Skeletal muscle cell (primary cell): ENCODE measurements around the gene CAMSAP3.
"Not testable (repeated sequence)": the region's sequence is repeated elsewhere in the genome, so short reads cannot be mapped to it uniquely, and the experiment has no call there.

ENCODE experiments used
- DNase-seq: peaks from one replicate; pipeline ENCODE4 v3.0.0-alpha.2; 2010; ENCODE audit warnings: low read depth
- H3K4me3 ChIP-seq: 2 replicates; pipeline ENCODE4 v1.5.1; 2011; ENCODE audit warnings: low read depth, mild to moderate bottlenecking, control low read depth, low read length, moderate library complexity

CAMSAP3 gene

DNA sequence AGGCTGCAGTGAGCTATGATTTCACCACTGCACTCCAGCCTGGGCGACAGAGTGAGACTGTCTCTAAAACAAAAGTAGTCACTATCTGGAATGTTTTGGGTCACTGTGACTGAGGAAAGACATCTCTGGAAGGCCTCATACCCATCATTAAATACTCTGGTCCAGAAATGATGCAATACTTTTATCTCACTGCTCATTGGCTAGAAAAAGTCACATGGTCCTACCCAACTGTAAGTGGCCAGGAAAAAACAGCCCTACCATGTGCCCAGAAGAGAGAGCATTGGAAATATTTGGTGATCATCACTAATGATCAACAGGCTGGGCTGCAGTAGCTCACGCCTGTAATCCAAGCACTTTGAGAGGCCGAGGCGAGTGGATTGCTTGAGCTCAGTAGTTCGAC, 30.3 kb upstream of the CAMSAP3 start:
- H3K4me3 ChIP-seq, result no peak overlapping the region
- DNase-seq, result no peak

DNA sequence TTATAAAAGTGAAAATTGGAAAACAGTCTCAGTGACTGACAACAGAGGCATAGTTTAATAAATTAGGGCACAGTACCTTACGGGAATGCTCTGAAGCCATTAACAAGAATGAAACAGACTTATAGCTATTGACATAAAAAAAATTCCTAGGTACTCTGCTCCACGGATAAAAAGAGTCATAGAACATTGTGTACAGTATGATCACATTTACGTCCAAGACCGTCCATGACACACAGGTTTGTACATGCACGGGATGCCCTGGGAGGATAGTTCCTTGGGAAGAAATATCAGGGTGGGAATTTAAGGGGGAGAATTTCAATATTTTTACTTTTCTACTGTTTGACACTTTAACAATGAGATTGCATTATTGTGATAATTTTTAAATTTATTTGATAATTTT, 24.9 kb upstream of the CAMSAP3 start:
- no peak for DNase-seq
- no peak overlapping the region for H3K4me3 ChIP-seq

DNA sequence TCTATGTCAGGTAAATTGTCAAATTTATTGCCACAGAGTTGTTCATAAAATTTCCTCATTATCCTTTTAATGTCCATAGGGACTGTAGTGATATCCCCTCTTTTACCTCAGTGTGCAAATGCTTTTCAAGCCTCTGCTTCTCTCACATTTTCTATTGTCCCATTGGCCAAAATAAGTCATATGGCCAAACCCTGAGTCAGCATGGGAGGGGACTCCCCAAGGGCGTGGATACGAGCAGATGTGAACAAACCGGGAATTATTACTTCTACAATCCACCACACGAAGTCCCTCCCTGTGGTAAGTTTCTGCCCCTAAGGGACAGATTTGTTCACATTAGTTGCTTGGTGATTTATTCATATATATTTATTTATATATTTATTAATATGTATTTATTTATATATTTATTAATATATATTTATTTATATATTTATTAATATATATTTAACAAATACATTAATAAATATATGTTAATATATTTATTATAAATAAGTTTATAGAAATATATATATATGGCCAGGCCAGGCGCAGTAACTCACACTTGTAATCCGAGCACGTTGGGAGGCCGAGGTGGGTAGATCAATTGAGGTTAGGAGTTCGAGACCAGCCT, 20.1 kb upstream of the CAMSAP3 start:
- DNase-seq, result no peak
- H3K4me3 ChIP-seq, result no peak overlapping the region

DNA sequence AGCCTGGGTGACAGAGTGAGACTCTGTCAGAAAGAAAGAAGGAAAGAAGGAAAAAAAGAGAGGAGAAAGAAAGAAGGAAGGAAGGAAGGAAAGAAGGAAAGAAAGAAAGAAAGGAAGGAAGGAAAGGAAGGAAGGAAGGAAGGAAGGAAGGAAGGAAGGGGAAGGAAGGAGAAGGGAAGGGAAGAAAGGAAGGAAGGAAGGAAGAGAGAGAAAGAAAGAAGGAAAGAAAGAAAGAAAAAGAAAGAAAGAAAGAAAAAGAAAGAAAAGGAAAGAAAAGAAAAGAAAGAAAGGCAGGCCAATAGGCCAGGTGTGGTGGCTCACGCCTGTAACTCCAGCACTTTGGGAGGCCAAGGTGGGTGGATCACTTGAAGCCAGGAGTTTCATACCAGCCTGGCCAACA, 18.2 kb upstream of the CAMSAP3 start:
- not testable (repeated sequence) for H3K4me3 ChIP-seq, DNase-seq

DNA sequence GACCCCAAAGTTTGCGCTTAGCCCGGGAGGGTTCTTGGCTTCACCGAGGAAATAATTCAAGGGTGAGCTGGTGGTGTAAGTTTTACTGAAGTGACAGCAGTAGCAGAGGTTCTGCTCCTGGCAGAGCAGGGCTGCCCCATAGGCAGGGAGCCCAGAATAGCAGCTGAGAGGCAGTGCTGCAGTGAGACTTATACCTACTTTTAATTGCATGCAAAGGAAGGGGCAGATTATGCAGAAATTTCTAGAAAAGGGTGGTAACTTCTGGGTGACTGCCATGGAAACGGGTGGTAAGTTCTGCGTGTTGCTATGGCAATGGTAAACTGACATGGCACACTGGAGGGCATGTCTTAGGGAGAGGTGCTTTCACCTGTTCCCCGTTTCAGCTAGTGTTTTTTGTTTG, 17.5 kb upstream of the CAMSAP3 start:
- H3K4me3 ChIP-seq, result no peak overlapping the region
- DNase-seq, result no peak

DNA sequence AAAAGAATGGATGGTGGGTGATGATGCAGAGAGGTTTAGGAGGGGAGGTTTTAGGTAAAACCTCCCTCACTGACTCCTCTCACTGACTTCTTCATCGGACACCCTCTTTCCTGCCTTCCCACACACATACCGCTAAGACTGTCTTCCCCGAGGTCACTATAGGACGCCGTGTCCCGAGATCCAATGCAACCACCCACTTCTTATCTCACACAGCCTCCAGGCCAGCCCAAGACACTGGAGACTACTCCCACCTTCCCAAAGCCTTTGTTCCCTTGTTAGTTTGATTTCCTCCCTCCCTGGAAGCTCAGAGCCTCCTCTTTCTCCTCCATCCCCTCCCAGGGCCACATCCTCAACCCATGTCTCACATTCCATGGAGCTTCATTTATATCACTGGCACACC, 16.5 kb upstream of the CAMSAP3 start:
- no peak overlapping the region for H3K4me3 ChIP-seq
- DNase-seq, result no peak

DNA sequence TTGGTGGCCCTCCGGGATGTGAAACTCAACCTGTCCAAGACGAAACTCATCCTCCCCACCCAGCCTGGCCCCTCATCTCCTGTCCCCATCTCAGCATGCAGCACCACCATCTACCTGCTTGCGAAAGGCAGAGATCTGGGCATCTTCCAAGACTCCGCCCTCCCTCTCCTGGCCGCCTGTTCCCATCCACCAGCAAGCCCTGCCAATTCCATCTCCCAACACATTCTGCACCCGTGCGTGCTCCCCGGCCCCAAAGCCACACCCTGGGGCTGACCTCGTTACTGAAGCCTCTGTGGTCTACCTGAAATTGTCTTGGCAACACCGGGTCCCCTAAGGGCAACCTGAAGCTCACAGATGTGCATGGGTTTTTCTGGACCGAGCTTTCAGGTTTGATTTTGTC, 13.2 kb upstream of the CAMSAP3 start:
- no peak overlapping the region for H3K4me3 ChIP-seq
- DNase-seq, result no peak

DNA sequence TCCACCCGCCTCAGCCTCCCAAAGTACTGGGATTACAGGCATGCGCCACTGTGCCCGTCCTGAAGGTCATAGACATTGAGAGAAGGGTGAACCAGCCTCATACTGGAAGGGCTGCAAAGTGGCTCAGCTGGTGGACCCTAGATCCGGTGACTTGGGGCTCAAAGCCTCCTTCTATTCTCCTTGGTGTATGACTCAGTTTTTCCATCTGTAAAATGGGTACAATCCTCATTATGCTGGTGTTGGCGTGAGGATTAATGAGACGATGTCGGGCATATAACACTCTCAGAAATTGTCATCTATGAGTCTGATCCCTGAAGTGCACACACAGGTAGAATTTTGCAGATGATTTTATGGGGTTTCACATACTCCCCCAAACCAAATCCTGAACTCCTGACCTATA, 5.8 kb upstream of the CAMSAP3 start:
- H3K4me3 ChIP-seq, result no peak overlapping the region
- DNase-seq, result no peak

DNA sequence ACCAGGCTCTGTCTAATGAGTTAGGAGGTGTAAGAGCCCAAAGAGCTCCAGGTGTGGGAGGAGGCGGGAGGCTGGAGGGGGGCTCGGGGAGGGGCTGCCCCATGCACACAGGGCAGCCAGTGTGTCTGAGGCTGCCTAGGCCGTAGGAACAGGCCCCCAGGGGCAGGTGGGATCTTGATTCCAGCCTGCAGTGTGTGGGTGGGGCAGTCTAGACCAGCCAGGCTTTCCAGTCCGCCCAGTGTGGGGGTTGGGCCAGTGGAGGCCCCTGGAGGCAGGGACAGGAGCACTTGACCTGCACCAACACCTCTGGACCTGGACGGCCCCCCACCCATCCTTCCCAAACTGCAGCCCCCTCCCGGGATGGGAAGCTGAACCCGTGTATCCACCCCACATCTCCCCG, 5.4 kb upstream of the CAMSAP3 start:
- no peak for DNase-seq
- no peak overlapping the region for H3K4me3 ChIP-seq

DNA sequence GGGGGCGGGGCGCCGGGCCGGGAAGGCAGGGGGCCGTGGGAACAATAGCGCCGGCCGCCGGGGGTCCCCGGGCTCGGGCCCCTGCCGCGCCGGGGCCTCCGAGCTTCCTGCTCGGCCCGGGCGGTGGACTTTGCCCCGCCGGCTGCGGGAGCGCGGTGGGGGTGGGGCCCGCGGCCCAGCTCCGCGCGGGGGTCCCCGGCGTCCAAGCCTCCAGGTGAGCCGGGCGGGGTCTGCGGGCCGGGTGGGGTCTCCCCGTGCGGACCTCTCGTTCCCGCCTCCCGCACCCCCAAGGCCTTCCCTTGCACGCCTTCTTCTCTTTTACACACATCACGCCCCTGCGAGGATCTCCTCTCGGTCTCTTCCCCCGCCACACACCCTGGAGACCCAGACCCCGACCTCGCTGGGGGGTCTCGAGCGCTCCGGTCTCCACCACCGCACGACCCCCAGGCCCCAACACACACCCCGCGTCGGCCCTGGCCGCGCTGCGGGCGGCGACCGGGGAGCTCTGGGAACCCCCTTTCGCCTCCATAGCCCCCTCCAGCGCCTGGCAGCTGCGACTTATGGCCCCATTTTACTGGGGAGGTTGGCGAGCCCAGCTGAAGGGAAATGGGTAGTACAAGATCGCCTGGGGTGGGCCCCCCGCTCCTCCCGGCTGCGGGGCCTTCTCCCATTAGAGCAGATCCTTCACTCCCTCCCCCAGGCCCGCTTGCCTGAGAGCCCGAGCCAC, 711 bp downstream of the CAMSAP3 start:
- DNase-seq, result no peak
- no peak overlapping the region for H3K4me3 ChIP-seq

DNA sequence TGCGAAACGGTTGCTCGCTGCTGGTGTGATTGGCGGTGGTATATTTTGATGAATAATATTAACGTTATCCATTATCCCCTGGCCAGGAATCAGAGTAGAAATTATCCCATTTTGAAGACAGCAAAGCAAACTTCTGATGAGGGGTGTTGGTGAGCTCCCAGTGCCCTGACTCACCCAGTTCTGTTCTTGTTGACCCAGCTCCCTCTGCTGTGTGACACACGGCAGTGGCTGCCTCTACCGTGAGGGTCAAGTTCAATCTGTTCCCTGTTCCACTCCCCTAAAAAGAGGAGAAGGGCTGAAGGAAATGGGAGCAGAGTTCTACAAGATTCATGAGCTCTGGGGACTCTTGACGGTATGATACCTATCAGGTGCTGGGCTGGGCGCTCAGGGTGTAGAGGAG, 2.0 kb downstream of the CAMSAP3 start:
- H3K4me3 ChIP-seq, result no peak overlapping the region
- DNase-seq, result no peak

DNA sequence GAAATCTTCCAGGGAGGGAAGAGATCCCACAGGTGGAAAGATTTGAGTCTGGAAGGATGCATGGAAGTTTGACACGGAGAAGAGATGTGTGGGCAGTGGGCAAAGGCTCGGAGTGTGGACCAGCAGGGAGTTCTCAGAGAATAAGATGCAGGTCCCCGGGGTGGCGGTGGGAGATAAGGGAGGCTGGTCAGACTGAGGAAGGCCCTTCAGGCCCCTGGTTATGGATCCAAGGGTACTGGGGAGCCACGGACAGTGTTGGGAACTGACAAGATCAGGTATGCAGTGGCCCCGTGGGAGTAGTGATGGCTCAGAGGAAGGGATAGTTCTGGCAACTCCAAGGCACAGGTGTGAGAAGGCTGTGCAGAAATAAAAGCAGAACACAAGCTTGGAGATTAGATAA, 2.5 kb downstream of the CAMSAP3 start:
- H3K4me3 ChIP-seq, result no peak overlapping the region

DNA sequence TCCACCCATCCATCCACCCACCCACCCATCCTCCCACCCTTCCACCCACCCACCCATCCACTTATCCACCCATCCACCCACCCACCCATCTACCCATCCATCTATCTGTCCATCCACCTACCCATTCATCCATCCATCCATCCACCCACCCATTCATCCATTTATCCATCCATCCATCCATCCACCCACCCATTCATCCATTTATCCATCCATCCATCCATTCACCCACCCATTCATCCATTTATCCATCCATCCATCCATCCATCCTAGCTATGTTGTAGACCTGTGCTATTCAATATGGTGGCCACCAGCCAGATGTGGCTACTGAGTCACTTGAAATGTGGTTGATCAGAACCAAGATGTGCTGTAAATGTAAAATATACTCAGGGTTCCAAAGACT, 5.1 kb downstream of the CAMSAP3 start:
- DNase-seq, result no peak
- no peak overlapping the region for H3K4me3 ChIP-seq

More for the DNA sequence above, 2.5 kb downstream of the CAMSAP3 start:
- no peak for DNase-seq

DNA sequence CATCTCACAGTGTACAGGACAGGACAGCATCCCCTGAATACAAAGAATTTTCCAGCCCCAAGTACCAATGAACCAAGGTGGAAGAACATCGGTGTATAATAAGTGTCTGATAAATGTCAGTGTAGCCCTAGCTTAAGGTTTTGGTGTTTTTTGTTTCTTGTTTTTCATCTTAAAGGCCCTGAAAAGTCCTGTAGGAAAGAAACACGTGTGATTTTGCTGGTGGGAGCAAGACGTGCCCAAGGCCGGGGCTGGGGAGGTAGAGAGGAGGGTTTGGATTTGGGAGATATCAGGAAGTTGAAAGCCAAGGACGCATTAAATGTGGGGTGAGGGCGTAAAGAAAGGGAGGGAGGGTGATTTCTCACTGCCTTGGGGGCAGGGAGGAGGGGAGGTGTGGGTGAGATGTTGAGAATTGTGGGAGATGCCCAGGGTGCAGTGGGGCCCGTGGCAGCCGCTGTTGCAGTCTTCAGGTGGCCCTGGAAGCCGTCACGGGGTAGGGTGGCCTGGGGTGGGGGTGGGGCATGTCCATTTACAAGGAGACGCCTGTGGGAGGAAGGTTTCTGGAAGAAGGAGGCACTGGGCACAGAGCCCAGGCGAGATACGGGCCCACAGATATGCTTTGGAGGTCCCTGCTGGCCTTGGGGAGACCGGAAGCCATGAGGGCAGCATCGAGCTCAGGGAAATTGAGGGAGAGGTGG, 6.7 kb downstream of the CAMSAP3 start:
- no peak for DNase-seq
- H3K4me3 ChIP-seq, result no peak overlapping the region

DNA sequence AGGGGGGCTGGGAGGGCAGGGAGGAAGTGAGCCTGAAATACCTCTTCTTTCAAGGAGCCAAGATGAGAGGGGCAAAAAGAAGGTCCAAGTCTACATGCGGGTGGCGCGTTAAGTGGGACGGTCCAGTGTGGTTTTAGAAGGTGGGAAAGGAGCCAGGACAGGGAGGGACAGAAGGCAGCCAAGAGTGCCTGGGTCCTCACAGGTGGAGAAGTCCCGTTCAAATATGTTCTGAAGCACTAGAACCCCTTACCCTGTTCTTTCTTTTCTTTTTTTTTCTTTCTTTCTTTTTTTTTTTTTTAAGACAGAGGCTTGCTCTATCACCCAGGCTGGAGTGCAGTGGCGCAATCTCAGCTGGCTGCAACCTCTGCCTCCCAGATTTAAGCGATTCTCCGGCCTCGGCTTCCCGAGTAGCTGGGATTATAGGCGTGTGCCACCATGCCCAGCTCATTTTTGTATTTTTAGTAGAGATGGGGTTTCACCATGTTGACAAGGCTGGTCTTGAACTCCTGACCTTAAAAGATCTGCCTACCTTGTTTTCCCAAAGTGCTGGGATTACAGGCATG, 7.4 kb downstream of the CAMSAP3 start:
- no peak for DNase-seq
- no peak overlapping the region for H3K4me3 ChIP-seq

DNA sequence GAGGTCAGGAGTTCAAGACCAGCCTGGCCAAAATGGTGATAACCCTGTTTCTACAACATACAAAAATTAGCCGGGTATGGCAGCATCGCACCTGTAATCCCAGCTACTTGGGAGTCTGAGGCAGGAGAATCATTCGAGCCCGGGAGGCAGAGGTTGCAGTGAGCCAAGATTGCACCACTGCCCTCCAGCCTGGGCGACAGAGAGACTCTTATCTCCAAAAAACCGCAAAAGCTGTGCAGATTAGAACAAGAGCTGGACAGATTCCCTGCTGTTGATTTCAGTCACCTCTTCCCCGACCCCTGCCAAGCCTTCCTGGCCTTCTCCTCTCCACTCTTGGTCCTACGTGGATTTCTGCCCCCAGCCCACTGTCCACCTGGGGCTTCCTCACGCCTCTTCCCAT, 8.3 kb downstream of the CAMSAP3 start:
- DNase-seq, result no peak
- H3K4me3 ChIP-seq, result no peak overlapping the region

DNA sequence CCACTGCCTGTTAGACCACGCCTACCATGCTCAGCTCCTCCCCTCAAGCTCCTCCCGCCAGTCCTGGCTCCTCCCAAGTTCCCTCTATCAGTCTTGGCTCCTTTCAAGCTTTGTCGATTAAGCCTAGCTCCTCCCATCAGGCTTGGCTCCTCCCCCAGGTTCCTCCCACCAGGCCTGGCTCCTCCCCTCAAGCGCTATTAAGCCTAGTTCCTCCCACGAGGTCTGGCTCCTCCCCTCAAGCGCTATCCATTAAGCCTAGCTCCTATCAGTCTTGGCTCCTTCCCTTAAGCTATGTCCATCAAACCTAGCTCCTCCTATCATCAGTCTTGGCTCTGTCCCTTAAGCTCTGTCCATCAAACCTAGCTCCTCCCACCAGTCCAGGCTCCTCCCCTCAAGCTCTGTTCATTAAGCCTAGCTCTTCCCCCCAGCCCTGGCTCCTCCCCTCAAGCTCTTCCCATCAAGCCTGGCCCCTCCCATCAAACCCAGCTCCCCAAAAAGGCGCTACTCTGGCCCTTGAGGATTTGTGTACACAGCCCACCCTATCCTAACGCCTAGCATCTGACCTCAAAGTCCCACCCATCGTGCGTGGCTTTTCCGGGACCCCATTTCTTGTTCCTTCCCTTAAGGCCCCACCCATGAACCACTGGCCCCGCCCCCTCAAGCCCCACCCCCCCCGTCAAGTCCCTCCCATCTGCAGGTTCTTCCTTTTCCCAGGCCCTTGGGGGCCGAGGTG, 10.0 kb downstream of the CAMSAP3 start:
- H3K4me3 ChIP-seq, result no peak overlapping the region
- DNase-seq, result no peak

DNA sequence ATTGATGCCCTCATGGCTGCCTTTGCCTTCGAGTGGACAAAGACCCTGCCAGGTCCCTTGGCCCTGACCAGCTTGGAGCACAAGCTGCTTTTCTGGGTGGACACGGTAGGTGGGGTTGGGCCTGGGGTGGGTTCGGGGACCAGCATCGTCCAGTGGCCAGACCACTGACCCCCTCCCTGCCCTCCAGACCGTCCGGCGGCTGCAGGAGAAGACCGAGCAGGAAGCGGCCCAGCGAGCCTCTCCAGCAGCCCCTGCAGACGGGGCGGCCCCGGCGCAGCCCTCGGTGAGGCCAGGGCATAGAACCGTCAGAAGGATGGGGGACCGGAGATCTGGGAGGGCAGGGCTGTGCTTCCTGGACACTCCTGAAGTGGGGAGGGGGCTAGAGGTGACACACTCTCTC, 10.6 kb downstream of the CAMSAP3 start:
- no peak overlapping the region for H3K4me3 ChIP-seq
- no peak for DNase-seq

DNA sequence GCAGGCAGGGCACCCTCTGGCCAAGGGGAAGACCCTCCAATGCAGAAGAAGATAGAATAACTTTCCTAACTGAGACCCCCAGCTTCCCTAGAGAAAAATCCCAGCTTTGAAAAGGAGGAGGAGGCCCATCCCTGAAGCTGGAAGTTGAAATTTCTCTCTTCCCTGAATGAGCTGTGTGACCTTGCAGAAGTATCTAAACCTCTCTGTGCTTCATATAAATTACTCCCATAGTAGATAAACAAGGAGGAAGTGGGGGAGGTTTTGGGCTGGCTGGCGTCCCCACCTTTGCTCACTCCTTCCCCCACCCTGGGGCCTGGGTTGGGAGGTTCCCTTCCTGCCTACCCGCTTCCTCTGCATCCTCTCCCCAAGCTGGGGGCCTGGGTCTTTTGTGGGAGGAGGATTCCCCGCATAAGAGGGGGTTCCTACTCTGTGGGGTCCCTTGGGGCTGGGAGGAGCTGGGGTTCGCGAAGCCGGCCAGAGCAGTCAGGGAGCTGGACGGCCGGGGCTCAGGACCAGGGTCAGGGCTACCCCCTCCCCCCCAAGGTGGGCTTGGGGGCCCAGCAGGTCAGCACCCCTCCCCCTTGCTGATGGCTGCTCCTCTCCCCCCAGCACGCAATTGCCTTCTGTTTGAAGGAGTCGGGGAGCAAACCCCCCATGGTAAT, 11.7 kb downstream of the CAMSAP3 start:
- H3K4me3 ChIP-seq, result no peak overlapping the region
- DNase-seq, result no peak
